MM.1S (cell line): ENCODE data around the gene ADD2.

ENCODE experiments used
- DNase-seq: peaks from one replicate; pipeline ENCODE4 v3.0.0-alpha.2; 2015
- H2AFZ ChIP-seq: fragments of 300-600 bp; sonication (generic); 2 replicates; pipeline ENCODE4 v1.6.0; 2016; ENCODE audit warnings: antibody characterized with exemption, low read length
- H3F3A ChIP-seq: fragments of 300-600 bp; sonication (generic); 2 replicates; pipeline ENCODE4 v1.6.1; 2016; ENCODE audit warnings: mild to moderate bottlenecking, antibody characterized with exemption, low read length, moderate library complexity, mixed read lengths; ENCODE audit not compliant: insufficient read depth
- H3K27ac ChIP-seq: fragments of 300-600 bp; sonication (generic); 2 replicates; pipeline ENCODE4 v1.5.1; 2016; ENCODE audit warnings: mild to moderate bottlenecking, low read length
- H3K27me3 ChIP-seq: fragments of 300-600 bp; sonication (generic); replicated peaks from 2 replicates; pipeline ENCODE4 v1.6.0; 2016; ENCODE audit warnings: low read length; ENCODE audit not compliant: insufficient read depth
- H3K36me3 ChIP-seq: fragments of 300-600 bp; sonication (generic); replicated peaks from 2 replicates; pipeline ENCODE4 v1.6.1; 2016; ENCODE audit warnings: mild to moderate bottlenecking, low read length, mixed read lengths; ENCODE audit not compliant: insufficient read depth
- H3K4me1 ChIP-seq: fragments of 300-600 bp; sonication (generic); 2 replicates; pipeline ENCODE4 v1.6.1; 2016; ENCODE audit warnings: low read length, mixed read lengths
- H3K4me2 ChIP-seq: fragments of 300-600 bp; sonication (generic); 2 replicates; pipeline ENCODE4 v1.6.0; 2016; ENCODE audit warnings: low read depth, low read length
- H3K4me3 ChIP-seq: fragments of 300-600 bp; sonication (generic); 2 replicates; pipeline ENCODE4 v1.5.1; 2016; ENCODE audit warnings: low read length, mixed read lengths
- H3K79me2 ChIP-seq: fragments of 300-600 bp; sonication (generic); 2 replicates; pipeline ENCODE4 v1.6.1; 2016; ENCODE audit warnings: mixed run types, low read length, mixed read lengths
- H3K9ac ChIP-seq: fragments of 300-600 bp; sonication (generic); 2 replicates; pipeline ENCODE4 v1.6.1; 2016; ENCODE audit warnings: low read length, mixed read lengths
- H3K9me2 ChIP-seq: fragments of 300-600 bp; sonication (generic); replicated peaks from 2 replicates; pipeline ENCODE4 v1.6.1; 2016; ENCODE audit warnings: mild to moderate bottlenecking, low read length, mixed read lengths; ENCODE audit not compliant: insufficient read depth
- H3K9me3 ChIP-seq: fragments of 300-600 bp; sonication (generic); replicated peaks from 2 replicates; pipeline ENCODE4 v1.6.1; 2016; ENCODE audit warnings: mild to moderate bottlenecking, low read length, mixed read lengths; ENCODE audit not compliant: insufficient read depth
- H4K20me1 ChIP-seq: fragments of 300-600 bp; sonication (generic); 2 replicates; pipeline ENCODE4 v1.6.1; 2016; ENCODE audit warnings: mild to moderate bottlenecking, low read length, moderate library complexity, mixed read lengths; ENCODE audit not compliant: insufficient read depth
- CTCF ChIP-seq: fragments of 300-600 bp; sonication (generic); IDR thresholded peaks from 2 replicates; pipeline ENCODE4 v1.5.1; 2016; ENCODE audit warnings: antibody characterized with exemption, low read length, mixed read lengths
- EZH2 ChIP-seq: fragments of 300-600 bp; sonication (generic); optimal IDR thresholded peaks from 2 replicates; pipeline ENCODE3; 2017; ENCODE audit warnings: low read depth, mild to moderate bottlenecking, antibody characterized with exemption, low read length, mixed read lengths
- EZH2phosphoT487 ChIP-seq: fragments of 300-600 bp; sonication (generic); IDR thresholded peaks from 2 replicates; pipeline ENCODE4 v1.6.1; 2018; ENCODE audit warnings: antibody characterized with exemption, low read length

The ADD2 gene

DNA sequence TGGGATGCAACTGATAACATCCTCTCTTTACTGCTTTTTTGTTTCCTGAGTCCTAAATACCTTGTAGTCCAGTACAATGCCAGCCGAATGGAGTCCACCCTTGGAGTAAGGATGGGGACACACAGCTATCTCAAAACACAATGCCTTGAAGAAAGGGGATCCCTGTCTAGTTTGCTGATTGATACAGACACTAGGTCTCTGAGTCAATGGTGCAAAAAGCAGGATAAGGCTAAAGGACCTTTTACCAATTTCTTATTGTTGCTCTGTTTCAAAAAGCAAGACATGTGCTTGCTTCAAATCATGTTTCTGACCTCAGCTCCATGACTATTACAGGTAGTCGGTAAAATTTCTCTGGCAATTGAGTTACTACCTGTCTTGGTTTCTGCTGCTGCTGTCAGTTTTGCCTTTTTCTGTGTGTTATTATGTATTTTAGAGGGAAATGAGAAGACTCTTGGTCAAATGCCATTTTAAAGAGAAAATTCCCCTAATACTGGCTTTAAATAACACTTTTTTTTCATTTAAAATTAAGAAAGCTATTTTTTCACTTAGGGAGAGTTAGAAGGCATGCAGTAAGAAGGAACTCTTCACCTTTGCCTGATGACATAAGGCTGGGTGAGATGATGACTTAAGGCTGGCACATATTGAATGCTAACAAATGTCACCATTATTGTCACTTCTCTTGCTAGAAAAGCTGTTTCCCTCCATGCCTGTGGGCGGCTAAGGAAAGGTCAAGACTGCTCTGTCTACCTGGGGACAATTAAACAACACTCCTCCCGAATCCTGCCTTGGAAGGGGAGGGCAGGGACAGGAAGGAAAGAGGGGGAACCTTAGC lies 27.4 kb upstream of the ADD2 start:
- no peak for DNase-seq
- no peaks in the 10 kb centered on the region for H3K9me3 ChIP-seq
- no peaks in the 10 kb centered on the region for H3K27me3 ChIP-seq
- H3K9ac ChIP-seq: no peak overlapping the region
- no peak overlapping the region for H2AFZ ChIP-seq
- no peak for TF ChIP-seq CTCF
- TF ChIP-seq EZH2phosphoT487: no peak
- TF ChIP-seq EZH2: no peak
- no peaks in the 10 kb centered on the region for H3F3A ChIP-seq
- no peaks in the 10 kb centered on the region for H3K36me3 ChIP-seq
- H4K20me1 ChIP-seq: no peaks in the 10 kb centered on the region
- no peak overlapping the region for H3K4me3 ChIP-seq
- no peaks in the 10 kb centered on the region for H3K79me2 ChIP-seq
- no peaks in the 10 kb centered on the region for H3K9me2 ChIP-seq
- H3K27ac ChIP-seq: no peak overlapping the region
- no peak overlapping the region for H3K4me2 ChIP-seq
- H3K4me1 ChIP-seq: no peaks in the 10 kb centered on the region

- H3K9me2 ChIP-seq: no peaks in the 10 kb centered on the region
- no peaks in the 10 kb centered on the region for H3K9me3 ChIP-seq
- TF ChIP-seq EZH2: no peak
- no peak for TF ChIP-seq EZH2phosphoT487
- no peak for TF ChIP-seq CTCF
- no peaks in the 10 kb centered on the region for H3K79me2 ChIP-seq
- no peaks in the 10 kb centered on the region for H3F3A ChIP-seq
- H3K9ac ChIP-seq: no peak overlapping the region
- no peak overlapping the region for H3K4me3 ChIP-seq
- H3K4me1 ChIP-seq: no peaks in the 10 kb centered on the region
- no peaks in the 10 kb centered on the region for H3K36me3 ChIP-seq
- no peak overlapping the region for H3K27ac ChIP-seq
- H3K27me3 ChIP-seq: no peaks in the 10 kb centered on the region
- no peak overlapping the region for H3K4me2 ChIP-seq
- DNase-seq: no peak
- H4K20me1 ChIP-seq: no peaks in the 10 kb centered on the region
- no peak overlapping the region for H2AFZ ChIP-seq
These were observed 25.4 kb upstream of the ADD2 start for GRCh38 chr2:70793450-70793849.

DNA sequence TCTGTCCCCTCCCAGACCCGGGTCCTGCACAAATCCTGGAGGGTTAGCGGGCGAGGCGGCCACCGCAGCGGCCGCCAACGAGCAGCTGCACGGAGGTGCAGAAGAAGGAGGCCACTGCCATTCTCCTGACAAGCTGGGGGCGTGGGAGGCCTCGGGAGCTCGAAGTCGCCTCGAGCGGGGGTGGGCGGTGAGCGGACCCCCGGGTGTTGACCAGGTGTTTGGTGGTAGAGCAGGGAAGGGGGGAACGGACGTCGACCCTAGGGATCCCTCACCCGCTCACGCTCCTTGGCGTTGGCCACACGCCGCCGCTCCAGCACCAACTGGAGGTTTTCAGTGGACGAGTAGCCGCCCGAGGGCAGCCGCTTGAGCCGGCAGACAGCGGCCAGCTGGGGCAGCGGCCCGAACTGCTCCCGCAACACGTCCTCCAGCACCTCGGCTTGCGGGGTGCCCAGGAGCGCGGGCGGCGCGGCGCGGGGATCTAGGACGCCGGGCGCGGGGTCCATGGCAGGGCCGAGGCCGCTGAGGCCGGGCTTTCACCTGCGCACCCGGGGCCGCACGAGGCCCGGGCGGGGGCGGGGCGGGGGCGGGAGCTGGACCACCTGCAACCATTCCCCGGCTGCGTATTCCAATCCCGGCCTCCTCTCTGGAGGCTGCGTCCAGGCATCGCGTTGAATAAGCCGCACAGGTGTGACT lies 22.3 kb upstream of the ADD2 start, which contains the start of gene FIGLA:
Gene FIGLA, minus strand, starts transcription at position 508 of the 693 bp plus-strand sequence. Its CDS starts 5 bp downstream, at position 503.
- Histone ChIP-seq H3K4me3 (no peak within 1 kb of the TSS), H3K27ac (no peak within 1 kb of the TSS), H3K36me3 (no peaks in the 10 kb centered on the region), H3K79me2 (no peaks in the 10 kb centered on the region), H3K4me1 (no peaks in the 10 kb centered on the region), H3F3A (no peaks in the 10 kb centered on the region), H3K9me2 (no peaks in the 10 kb centered on the region), H3K27me3 (no peaks in the 10 kb centered on the region), H3K4me2 (peak within 1 kb of the TSS; percentile 58; the same call in 1 of the 2 replicates), H3K9ac (no peak within 1 kb of the TSS), H2AFZ (peak within 1 kb of the TSS; percentile 43), H3K9me3 (no peaks in the 10 kb centered on the region), H4K20me1 (no peaks in the 10 kb centered on the region)
- TF ChIP-seq EZH2phosphoT487 (no peak), CTCF (no peak), EZH2 (no peak)
- no peak for DNase-seq
